ENCODE data around the gene GHRH.

Gene GHRH

GRCh38 chr20:37245216-37246150 is 16.1 kb downstream of the GHRH start:
- DNase-seq (ENCODE audit: low spot score) = no peak
- H3K27ac ChIP-seq = 0 out of 2 replicates have a peak overlapping the region, but pooled peaks have one; percentile 0
- ChIA-PET CTCF (interaction anchor here (0.6 to 0.7 kb wide), 2 partner anchors 31 to 50 kb away, joined by 3 to 5 read pairs; no protein-coding TSS in a partner anchor), POLR2A (ENCODE audit: low non-redundant PET) (no interaction called here)
- TF ChIP-seq, protein P1, sequence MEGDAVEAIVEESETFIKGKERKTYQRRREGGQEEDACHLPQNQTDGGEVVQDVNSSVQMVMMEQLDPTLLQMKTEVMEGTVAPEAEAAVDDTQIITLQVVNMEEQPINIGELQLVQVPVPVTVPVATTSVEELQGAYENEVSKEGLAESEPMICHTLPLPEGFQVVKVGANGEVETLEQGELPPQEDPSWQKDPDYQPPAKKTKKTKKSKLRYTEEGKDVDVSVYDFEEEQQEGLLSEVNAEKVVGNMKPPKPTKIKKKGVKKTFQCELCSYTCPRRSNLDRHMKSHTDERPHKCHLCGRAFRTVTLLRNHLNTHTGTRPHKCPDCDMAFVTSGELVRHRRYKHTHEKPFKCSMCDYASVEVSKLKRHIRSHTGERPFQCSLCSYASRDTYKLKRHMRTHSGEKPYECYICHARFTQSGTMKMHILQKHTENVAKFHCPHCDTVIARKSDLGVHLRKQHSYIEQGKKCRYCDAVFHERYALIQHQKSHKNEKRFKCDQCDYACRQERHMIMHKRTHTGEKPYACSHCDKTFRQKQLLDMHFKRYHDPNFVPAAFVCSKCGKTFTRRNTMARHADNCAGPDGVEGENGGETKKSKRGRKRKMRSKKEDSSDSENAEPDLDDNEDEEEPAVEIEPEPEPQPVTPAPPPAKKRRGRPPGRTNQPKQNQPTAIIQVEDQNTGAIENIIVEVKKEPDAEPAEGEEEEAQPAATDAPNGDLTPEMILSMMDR (conservative IDR thresholded peaks at IDR 0.05; ENCODE audit: low read depth) = no peak

- DNase-seq (ENCODE audit: low spot score) = no peak
- TF ChIP-seq, protein P1 (conservative IDR thresholded peaks at IDR 0.05; ENCODE audit: low read depth) = no peak
- CTCF ChIA-PET = interaction anchor here (0.6 to 0.7 kb wide), 2 partner anchors 32 to 49 kb away, joined by 3 to 5 read pairs; no protein-coding TSS in a partner anchor
- H3K27ac ChIP-seq = peak overlapping the region; percentile 28
- POLR2A ChIA-PET (ENCODE audit: low non-redundant PET) = no interaction called here
Measured at GRCh38 chr20:37244572-37244957, 17.0 kb downstream of the GHRH start.

DNA sequence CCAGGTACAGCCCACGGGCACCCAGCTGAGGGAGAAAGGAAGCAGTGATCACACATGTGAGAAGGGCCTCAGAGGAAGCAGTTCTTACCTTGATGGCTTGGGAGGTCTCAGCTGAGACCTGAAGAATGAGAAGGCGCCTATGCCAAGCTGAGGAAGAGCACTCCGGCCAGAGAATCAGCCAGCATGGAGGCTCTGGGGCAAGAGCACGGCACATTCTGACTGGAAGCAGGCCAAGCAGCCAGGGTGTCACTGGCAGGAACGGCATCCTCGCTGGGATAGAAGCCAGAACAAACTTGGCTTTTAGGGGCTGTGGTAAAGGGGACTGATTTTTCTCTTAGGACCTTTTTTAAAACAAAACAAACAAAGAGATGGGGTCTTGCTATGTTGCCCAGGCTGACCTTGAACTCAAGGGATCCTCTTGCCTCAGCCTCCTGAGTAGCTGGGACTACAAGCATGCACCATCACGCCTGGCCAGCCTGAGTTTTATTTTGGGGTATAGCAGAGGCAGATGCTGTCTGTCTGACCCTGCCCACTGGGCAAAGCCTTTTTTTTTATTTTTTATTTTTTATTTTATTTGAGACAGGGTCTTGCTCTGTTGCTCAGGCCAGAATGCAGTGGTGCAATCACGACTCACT is 17.6 kb downstream of the GHRH start:
- POLR2A ChIA-PET (ENCODE audit: low non-redundant PET) = no interaction called here
- peak overlapping the region; percentile 28 for H3K27ac ChIP-seq
- TF ChIP-seq, protein P1 (conservative IDR thresholded peaks at IDR 0.05; ENCODE audit: low read depth) = no peak
- DNase-seq (ENCODE audit: low spot score) = no peak
- CTCF ChIA-PET = interaction anchor here (0.6 to 0.9 kb wide), 2 partner anchors 43 to 46 kb away, joined by 3 read pairs; partner anchors contain the start of gene MANBAL

DNA sequence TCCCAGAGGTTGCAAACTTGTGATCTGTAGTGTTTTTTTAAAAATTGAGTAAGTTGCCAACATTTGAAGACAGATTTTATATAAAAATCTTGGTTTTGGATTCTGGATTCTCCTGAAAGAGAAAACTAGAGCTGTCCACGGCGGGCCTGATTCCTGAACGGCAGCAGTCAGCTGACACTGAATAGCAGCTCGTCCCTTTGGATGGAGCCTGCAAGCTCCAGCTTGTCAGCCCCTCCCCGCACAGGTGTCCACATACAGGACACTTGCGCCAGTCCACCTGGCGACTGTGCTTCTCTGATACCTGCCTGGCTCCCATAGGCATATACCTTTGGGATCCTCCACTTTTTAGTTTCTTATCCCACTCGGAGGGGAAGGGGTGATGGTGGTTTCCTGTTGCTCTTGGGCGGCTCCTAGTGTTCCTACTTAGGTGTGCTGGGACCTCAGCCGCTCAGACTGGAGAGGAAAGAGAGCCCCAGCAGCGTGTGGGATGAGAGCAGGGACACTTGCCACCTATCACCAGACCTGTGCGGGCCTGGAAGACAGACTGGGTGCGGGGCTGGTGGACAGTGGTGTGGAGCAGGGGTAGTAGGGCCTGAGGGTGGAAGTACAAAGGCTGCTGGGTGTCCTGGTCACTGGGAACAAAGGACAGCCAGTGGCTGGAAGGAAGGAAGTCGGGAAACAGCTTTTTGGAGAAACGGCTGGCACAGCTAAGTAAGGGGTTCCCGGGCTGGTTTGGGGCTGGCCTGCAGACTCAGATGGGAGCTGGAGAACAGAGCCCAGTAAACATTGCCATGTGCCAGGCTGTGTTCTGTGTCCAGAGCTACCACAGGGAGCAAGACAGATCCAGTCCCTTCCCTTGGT is 18.3 kb downstream of the GHRH start:
- peak overlapping the region; percentile 28 for H3K27ac ChIP-seq
- ChIA-PET POLR2A (ENCODE audit: low non-redundant PET) (interaction anchor here (0.5 kb wide), 1 partner anchor 105 kb away, joined by 4 read pairs; no protein-coding TSS in a partner anchor), CTCF (interaction anchor here (0.6 to 0.9 kb wide), 3 partner anchors 12 to 46 kb away, joined by 3 read pairs; partner anchors contain the start of gene MANBAL)
- DNase-seq (ENCODE audit: low spot score) = no peak
- TF ChIP-seq, protein P1 (conservative IDR thresholded peaks at IDR 0.05; ENCODE audit: low read depth) = no peak

DNA sequence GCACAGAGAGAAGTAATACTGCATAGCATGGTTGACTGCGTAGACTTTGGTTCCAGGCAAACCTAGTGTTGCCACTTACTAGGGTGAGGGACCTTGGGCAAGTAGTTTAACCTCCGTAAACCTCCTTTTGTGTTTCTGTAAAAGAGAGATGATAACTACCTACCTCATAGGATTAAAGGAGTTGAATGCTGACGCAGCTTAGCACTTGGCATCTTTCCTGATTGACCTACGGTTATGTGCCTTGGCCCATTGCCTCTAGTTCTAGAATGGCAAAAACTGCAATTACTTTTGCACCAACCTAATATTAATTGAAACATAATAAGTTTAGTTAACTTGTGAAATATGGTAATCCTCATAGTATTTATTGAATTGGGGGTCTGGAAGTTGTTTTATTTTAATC is 19.1 kb downstream of the GHRH start:
- no peak overlapping the region for H3K27ac ChIP-seq
- DNase-seq (ENCODE audit: low spot score) = no peak
- POLR2A ChIA-PET (ENCODE audit: low non-redundant PET) = interaction anchor here (0.5 kb wide), 1 partner anchor 105 kb away, joined by 4 read pairs; no protein-coding TSS in a partner anchor
- CTCF ChIA-PET = interaction anchor here (0.7 kb wide), 1 partner anchor 13 kb away, joined by 3 read pairs; no protein-coding TSS in a partner anchor
- TF ChIP-seq, protein P1 (conservative IDR thresholded peaks at IDR 0.05; ENCODE audit: low read depth) = no peak

Measured in RWPE1 (cell line).